DMS79 treated with DMSO at 0.1 percent for 48 hours (cell line): Measurements from ENCODE around the gene TRIM68.

Source experiments
- DNase-seq: peaks from one replicate; lab custom pipeline; 2025; lab: John Stamatoyannopoulos, UW

Gene TRIM68

GRCh38 chr11:4606231-4607015, 1.6 kb downstream of the TRIM68 start:
- peak; percentile 49 for DNase-seq

DNA sequence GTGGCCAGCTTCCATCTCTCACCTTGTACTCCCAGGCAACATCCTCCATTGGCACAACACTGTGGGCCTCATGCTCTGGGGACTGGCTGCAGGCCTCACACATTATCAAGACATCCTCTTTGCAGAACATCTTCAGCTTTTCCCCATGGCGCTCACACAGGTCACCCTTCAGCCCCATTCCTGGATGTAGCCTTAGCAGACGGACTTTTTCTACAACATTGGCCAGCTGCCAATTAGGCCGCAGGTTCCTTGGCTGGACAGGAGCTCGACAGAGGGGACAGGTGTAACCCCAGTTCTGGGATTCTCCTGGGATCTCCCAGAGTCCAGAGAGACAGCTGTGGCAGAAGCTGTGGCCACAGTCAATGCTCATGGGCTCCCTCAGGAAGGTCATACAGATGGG, 3.0 kb downstream of the TRIM68 start:
- DNase-seq = no peak

DNA sequence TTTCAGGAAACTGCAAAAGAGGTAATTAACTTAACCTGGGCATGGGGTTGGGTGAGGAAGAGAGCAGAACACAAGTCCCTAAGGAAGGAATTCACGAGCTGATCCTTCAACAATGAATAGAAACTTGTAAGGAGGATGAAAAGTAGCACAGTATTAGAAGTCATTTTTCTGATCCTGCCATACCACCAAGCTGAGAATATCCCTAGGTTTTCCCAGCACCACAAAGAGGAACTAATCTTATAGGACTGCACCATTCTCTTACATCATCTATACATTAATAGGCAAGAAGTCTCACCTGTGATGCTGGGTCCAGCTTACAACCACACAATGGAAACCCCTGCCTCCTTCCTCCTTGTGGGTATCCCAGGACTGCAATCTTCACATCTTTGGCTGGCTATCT, 14.3 kb downstream of the TRIM68 start, which contains the start of gene OR52I1:
Gene OR52I1, plus strand, starts transcription at position 301 of the 400 bp plus-strand sequence. Its CDS starts 0 bp downstream, at position 301.
- DNase-seq = no peak

- no peak for DNase-seq
These were observed 19.0 kb downstream of the TRIM68 start for GRCh38 chr11:4589017-4589416.

DNA sequence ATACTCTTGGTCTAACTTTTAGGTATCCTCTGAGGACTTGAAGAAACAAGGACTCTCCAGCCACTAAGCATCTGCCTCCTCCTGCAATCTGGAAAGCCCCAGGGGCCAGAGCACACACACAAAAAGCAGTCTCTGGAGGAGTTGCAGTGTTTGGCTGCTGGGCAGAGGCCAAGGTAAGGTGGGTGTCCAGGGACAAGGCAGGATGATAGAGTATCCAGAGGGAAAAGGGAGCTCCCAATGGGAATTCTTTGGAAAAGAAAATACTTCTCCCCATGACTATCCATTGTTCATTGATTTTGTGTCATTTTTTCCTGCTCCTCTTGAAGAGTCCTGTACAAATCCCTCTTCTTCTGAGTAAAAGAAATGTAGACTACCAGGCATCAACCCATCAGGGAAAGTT, 26.6 kb downstream of the TRIM68 start, which contains the start of gene OR52I2:
Gene OR52I2, plus strand, starts transcription at position 301 of the 400 bp plus-strand sequence.
- DNase-seq = no peak

- DNase-seq = no peak
These were observed 27.9 kb downstream of the TRIM68 start for GRCh38 chr11:4580124-4580523.

- DNase-seq = no peak
These were observed 29.4 kb downstream of the TRIM68 start for GRCh38 chr11:4578624-4579023.

DNA sequence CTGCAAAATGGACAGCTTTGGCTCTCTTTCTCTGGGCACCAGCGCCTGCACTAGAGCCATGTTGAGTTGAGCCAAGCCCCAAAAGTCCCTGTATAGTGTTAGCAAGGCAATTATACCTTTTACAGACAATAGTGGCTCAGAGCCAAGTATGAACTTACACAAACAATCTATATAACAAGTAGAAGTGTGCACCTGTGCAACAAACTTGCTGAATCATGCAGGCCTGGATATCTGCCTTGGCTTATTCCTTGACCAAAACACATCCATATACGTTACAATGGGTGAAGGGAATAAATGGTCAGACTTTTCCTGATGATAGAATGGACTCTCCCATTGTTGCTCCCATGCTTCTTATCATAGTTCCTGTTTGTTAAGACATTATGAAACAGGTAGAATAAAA, 30.3 kb downstream of the TRIM68 start:
- no peak for DNase-seq

DNA sequence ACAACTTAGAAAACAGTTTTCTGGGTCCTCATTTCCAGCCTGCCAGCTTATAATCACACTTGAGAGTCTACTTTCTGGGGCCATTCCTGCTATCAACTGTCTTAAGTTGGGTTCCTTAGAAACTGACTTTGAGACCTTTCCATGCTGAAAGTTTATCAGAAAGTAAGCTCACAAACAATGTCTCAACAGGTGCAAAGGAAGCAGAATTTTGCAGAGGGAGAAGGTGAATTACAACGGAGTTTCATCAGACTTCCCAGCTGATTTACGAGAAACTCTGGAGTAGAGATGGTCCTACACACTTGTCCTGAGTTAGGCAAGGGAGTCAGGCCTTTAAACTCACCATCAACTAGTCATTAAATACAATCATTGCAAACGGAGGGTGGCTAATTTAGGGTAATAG, 31.2 kb downstream of the TRIM68 start:
- no peak for DNase-seq

- no peak for DNase-seq
These were observed 39.0 kb downstream of the TRIM68 start for GRCh38 chr11:4569075-4569474.

GRCh38 chr11:4565371-4565770, 42.7 kb downstream of the TRIM68 start:
- DNase-seq = no peak

GRCh38 chr11:4560467-4560866, 47.6 kb downstream of the TRIM68 start:
- DNase-seq = no peak

DNA sequence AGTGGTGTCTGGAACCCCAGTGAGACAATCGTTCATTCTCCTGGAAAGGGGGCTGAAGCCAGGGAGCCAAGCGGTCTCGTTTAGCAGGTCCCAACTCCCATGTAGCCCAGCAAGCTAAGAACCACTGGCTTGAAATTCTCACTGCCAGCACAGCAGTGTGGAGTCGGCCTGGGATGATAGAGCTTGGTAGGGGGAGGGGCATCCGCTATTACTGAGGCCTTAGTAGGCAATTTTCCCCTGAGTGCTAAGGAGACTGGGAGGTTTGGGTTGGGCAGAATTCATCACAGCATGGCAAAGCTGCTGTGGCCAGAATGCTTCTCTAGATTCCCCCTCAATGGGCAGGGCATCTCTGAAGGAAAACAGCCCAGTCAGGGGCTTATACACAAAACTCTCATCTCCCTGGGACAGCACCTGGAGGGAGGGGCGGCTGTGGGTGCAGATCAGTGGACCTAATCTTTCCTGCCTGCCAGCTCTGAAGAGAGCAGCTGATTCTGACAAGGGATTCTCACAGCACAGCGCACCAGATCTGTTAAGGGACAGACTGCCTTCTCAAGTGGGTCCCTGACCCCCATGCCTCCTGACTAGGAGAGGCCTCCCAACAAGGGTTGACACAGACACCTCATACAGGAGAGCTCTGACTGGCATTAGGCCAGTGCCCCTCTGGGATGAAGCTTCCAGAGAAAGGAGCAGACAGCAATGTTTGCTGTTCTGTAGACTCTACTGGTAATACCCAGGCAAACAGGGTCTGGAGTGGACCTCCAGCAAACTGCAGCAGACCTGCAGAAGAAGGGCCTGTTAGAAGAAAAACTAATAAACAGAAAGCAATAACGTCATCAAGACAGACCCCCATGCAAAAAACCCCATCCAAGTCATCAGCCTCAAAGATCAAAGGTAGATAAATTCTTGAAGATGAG, 48.2 kb downstream of the TRIM68 start:
- DNase-seq = no peak

GRCh38 chr11:4551346-4551979, 56.6 kb downstream of the TRIM68 start:
- DNase-seq = no peak
